K562 (cell line): ENCODE data around the gene RNF31. TPM values are rescaled to one million over a fixed set of nuclear protein-coding genes. Genes with fewer than 3 reads are reported as not detected.
A peak's percentile ranks its signal among the peaks of the same experiment; 100 is the strongest.

Source experiments
- ATF4 ChIP-seq: fragments of 450-650 bp; formaldehyde crosslinking; IDR thresholded peaks from 2 replicates; pipeline ENCODE4 v1.4.0; 2022; ENCODE audit warnings: mild to moderate bottlenecking, moderate library complexity
- ATF7 ChIP-seq: fragments of 450-650 bp; IDR thresholded peaks from 2 replicates; pipeline ENCODE4 v1.7.1; 2014; ENCODE audit warnings: mild to moderate bottlenecking, moderate library complexity
- CHCHD3 ChIP-seq: fragments of 250-450 bp; sonication (Bioruptor Pico); IDR thresholded peaks from 2 replicates; pipeline ENCODE4 v2.1.2; 2022; ENCODE audit warnings: mild to moderate bottlenecking
- CREM ChIP-seq: IDR thresholded peaks from 2 replicates; pipeline ENCODE4 v1.6.1; 2014; ENCODE audit warnings: antibody characterized with exemption, low read depth
- CTBP1 ChIP-seq: fragments of 450-650 bp; IDR thresholded peaks from 2 replicates; pipeline ENCODE4 v1.6.1; 2016; ENCODE audit warnings: borderline replicate concordance
- FOXA3 ChIP-seq, 2 experiments: fragments of 450-650 bp in 1 of 2; sonication (generic) in 1 of 2; formaldehyde crosslinking; IDR thresholded peaks in 1 of 2; conservative IDR thresholded peaks in 1 of 2; 2 replicates each; pipeline versions ENCODE4 v1.4.0 to v1.8.0; 2020 to 2022; ENCODE audit warnings: mild to moderate bottlenecking in 2 of 2, missing genetic modification reagents in 1 of 2
- FOXK1 ChIP-seq: sonication (generic); formaldehyde crosslinking; IDR thresholded peaks from 2 replicates; pipeline ENCODE4 v1.8.0; 2022; ENCODE audit warnings: missing genetic modification reagents, mild to moderate bottlenecking, borderline replicate concordance
- MTA1 ChIP-seq: fragments of 450-650 bp; IDR thresholded peaks from 2 replicates; pipeline ENCODE4 v1.6.1; 2017; ENCODE audit warnings: borderline replicate concordance
- NCOA6 ChIP-seq: fragments of 450-650 bp; IDR thresholded peaks from 2 replicates; pipeline ENCODE4 v1.6.1; 2017; ENCODE audit warnings: mild to moderate bottlenecking
- NR2C1 ChIP-seq, 2 experiments: fragments of 450-650 bp; IDR thresholded peaks; 2 replicates each; pipeline ENCODE4 v1.6.1; 2017; ENCODE audit warnings: mild to moderate bottlenecking in 2 of 2, antibody characterized with exemption in 1 of 2, inconsistent platforms in 1 of 2, missing compliant biosample characterization in 1 of 2, missing genetic modification characterization in 1 of 2
- PRDM10 ChIP-seq: fragments of 450-650 bp; IDR thresholded peaks from 2 replicates; pipeline ENCODE4 v1.6.1; 2018; ENCODE audit not compliant: partially characterized antibody
- RAD51 ChIP-seq: fragments of 450-650 bp; IDR thresholded peaks from 2 replicates; pipeline ENCODE4 v1.7.1; 2016; ENCODE audit warnings: low read depth, mild to moderate bottlenecking, borderline replicate concordance
- SIN3A ChIP-seq, 2 experiments: fragments of 150-350 bp in 1 of 2; IDR thresholded peaks; 2 replicates each; pipeline ENCODE4 v1.6.1; 2011 to 2016; ENCODE audit warnings: borderline replicate concordance in 2 of 2, low read depth in 2 of 2, low read length in 2 of 2, mild to moderate bottlenecking in 2 of 2, moderate library complexity in 2 of 2; ENCODE audit not compliant: control insufficient read depth in 1 of 2
- SIN3B ChIP-seq: fragments of 450-650 bp; IDR thresholded peaks from 2 replicates; pipeline ENCODE4 v1.6.1; 2017; ENCODE audit warnings: low read depth, mild to moderate bottlenecking, moderate library complexity
- SMAD3 ChIP-seq: fragments of 450-650 bp; formaldehyde crosslinking; conservative IDR thresholded peaks from 2 replicates; pipeline ENCODE4 v1.4.0; 2020; ENCODE audit warnings: mild to moderate bottlenecking
- SP1 ChIP-seq: sonication (generic); formaldehyde crosslinking; IDR thresholded peaks from 2 replicates; pipeline ENCODE4 v1.8.1; 2022; ENCODE audit warnings: mild to moderate bottlenecking, missing genetic modification reagents
- TEAD4 ChIP-seq, 2 experiments: sonication (generic) in 1 of 2; formaldehyde crosslinking in 1 of 2; IDR thresholded peaks; 2 replicates each; pipeline versions ENCODE4 v1.6.1 to v1.8.0; 2012 to 2022; ENCODE audit warnings: borderline replicate concordance in 1 of 2, inconsistent platforms in 1 of 2, low read length in 1 of 2, mild to moderate bottlenecking in 1 of 2, missing genetic modification reagents in 1 of 2
- VEZF1 ChIP-seq: fragments of 200-800 bp; sonication (Bioruptor generic); IDR thresholded peaks from 2 replicates; pipeline ENCODE4 v1.6.1; 2017; ENCODE audit warnings: missing genetic modification characterization, missing compliant biosample characterization
- ZNF511 ChIP-seq: sonication (generic); formaldehyde crosslinking; IDR thresholded peaks from 2 replicates; pipeline ENCODE4 v1.8.0; 2022; ENCODE audit warnings: mild to moderate bottlenecking, missing genetic modification reagents
- polyA plus RNA-seq, 8 experiments: library from polyadenylated mRNA; depleted of rRNA in 4 of 8; stranded (reverse) in 5 of 8; unstranded in 3 of 8; fragments of >200 nt; fragmentation: Nextera tagmentation in 2 of 8; fragmentation: Illumina TruSeq in 1 of 8; extraction: Ambion mirVana in 2 of 8; extraction: Trizol in 1 of 8; gene quantifications; 2 replicates each; pipeline versions ENCODE4 v1.2.1 to v1.2.3, GENCODE V29; 2011 to 2014; ENCODE audit warnings: inconsistent platforms in 1 of 8, missing spikeins in 1 of 8
- total RNA-seq, 7 experiments: library from RNA; depleted of rRNA in 6 of 7; stranded (reverse); fragments of >200 nt in 6 of 7; fragmentation: Illumina TruSeq in 2 of 7; extraction: Trizol in 2 of 7; gene quantifications; 2 replicates each; pipeline versions ENCODE4 v1.2.1 to v1.2.3, GENCODE V29; 2011 to 2021; ENCODE audit warnings: low replicate concordance in 1 of 7

Gene RNF31
- total and polyA plus RNA-seq, 9 of the 15 experiments (the other 6 are each of a cell fraction or from before 2014, with no cell fraction given), result 3.1 to 47.6 (median 19.1) TPM

- TF ChIP-seq FOXA3 (CRISPR knock-in tag; conservative IDR thresholded peaks at IDR 0.05 in 1 of 2, IDR thresholded peaks at IDR 0.05 in 1 of 2) (peak; percentile 6 to 94; a peak in 2 of 4 replicates), CTBP1 (peak; percentile 54; the same call in 1 of the 2 replicates), CREM (peak; percentile 93), ATF4 (CRISPR knock-in tag) (no peak), VEZF1 (peak; percentile 92), TEAD4 (IDR thresholded peaks at IDR 0.05; ENCODE audit: low read length) (0 out of 2 replicates have a peak, but pooled peaks have one; percentile 5), TEAD4 (CRISPR knock-in tag; IDR thresholded peaks at IDR 0.05; ENCODE audit: borderline replicate concordance) (no peak), PRDM10 (peak; percentile 67), SMAD3 (CRISPR knock-in tag) (0 out of 2 replicates have a peak, but pooled peaks have one; percentile 33), RAD51 (peak; percentile 91), SIN3A (IDR thresholded peaks at IDR 0.05; ENCODE audit: borderline replicate concordance in 2 of 2, control insufficient read depth in 1 of 2, low read depth in 2 of 2, low read length in 2 of 2) (peak; percentile 79 to 80; a peak in 3 of 4 replicates), ATF7 (peak; percentile 79), FOXK1 (CRISPR knock-in tag) (peak; percentile 96), NCOA6 (0 out of 2 replicates have a peak, but pooled peaks have one; percentile 10), CHCHD3 (CRISPR knock-in tag) (no peak), ZNF511 (CRISPR knock-in tag) (peak; percentile 66; the same call in 1 of the 2 replicates), NR2C1 (IDR thresholded peaks at IDR 0.05) (no peak), NR2C1 (tag; IDR thresholded peaks at IDR 0.05) (no peak), MTA1 (no peak), SIN3B (0 out of 2 replicates have a peak, but pooled peaks have one; percentile 18), SP1 (CRISPR knock-in tag) (peak; percentile 99)
Observed at GRCh38 chr14:24114532-24115421, 32.5 kb upstream of the RNF31 start, which contains the start of the genes DCAF11 and NRL (continued).
